ENCODE data around the gene KPNA3.

KPNA3 gene

DNA sequence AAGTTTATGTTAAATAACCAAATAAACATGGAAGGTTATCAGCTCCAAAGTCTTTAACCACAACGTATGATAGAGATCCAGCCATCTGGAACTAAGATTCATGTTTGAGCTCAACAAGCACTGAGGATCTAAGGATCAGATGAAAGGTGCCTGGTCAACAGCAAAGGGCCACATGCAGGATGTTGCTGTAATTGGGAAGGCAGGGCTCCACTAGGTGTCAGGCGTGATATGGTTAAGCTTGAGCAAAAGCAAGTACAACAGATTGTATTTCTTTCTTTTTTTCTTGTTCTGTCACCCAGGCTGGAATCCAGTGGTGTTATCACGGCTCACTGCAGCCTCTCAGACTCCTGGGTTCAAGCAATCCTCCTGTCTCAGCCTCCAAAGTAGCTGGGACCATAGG, 113.2 kb downstream of the KPNA3 start:
- peak; percentile 58 for DNase-seq (ENCODE audit: low read depth, low spot score)

DNA sequence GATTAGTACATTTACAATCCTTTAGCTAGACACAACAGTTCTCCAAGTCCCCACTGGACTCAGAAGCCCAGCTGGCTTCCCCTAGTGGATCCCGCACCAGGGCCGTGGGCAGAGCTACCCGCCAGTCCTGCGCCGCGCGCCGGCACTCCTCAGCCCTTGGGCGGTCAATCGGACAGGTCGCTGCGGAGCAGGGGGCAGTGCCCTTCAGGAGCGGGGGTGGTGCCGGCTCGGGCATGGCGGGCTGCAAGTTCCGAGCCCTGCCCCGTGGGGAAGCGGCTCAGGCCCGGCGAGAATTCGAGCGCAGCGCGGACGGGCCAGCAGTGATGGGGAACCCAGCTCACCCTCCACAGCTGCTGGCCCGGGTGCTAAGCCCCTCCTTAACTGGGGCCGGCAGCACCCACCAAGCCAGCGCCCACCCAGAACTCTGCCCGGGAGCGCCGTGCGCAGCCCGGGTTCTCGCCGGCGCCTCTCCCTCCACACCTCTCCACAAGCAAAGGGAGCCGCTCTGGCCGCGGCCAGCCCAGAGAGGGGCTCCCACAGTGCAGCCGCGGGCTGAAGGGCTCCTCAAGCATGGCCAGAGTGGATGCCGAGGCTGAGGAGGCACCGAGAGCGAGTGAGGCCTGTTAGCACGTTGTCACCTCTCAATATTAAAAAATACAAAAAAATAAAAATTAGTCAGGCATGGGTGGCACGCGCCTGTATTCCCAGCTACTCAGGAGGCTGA, 114.1 kb downstream of the KPNA3 start:
- DNase-seq (ENCODE audit: low read depth, low spot score): no peak

DNA sequence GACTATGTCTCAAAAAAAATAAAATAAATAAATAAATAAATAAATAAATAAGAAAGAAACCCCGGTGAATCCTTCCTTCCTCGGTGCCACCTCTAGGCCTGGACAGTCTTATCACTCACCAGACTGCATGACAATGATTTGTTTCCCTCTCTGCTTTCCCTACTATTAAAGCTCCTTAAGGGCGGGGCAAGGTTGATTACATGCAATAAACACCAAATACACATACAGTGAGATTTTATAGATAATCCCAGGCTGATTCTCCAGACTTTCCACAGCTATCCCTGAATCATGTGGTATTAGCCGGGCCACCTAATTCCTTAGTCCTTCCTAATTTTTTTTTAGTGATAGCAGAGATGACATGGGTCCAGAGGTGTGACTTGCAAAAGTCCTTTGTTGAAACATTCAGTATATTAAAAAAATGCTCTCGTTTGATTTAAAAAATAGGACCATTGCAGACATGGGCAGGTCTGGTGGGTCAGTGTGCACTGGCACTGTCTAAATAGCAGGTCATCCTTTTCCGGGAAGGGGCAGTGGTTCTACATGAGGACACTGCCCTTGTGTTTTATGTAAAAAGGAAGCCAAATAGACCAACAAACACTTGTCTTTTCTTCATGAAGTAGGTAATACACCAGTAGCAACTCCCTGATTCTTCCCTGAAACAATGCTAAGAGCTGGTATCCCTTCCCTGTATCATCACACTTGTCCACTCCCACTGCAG, 115.7 kb downstream of the KPNA3 start:
- DNase-seq (ENCODE audit: low read depth, low spot score): no peak

DNA sequence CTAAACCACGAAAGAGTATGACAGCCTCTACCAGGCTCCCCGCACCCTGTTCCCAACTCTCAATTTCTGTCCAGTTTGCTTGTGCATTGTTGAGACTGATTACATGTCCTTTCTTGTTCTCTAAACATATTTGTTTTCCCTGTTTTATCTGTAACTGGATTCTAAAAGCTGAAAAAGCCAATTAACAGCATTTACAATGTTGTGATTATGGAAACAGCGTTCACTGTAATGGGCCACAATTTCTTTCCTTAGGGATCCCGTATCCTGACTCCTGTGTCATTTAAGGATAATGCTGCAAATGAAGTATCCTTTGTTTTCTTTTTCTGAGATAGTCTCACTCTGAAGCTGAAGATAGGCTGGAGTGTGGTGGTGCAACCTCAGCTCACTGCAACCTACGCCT, 121.7 kb downstream of the KPNA3 start:
- DNase-seq (ENCODE audit: low read depth, low spot score): peak; percentile 15

DNA sequence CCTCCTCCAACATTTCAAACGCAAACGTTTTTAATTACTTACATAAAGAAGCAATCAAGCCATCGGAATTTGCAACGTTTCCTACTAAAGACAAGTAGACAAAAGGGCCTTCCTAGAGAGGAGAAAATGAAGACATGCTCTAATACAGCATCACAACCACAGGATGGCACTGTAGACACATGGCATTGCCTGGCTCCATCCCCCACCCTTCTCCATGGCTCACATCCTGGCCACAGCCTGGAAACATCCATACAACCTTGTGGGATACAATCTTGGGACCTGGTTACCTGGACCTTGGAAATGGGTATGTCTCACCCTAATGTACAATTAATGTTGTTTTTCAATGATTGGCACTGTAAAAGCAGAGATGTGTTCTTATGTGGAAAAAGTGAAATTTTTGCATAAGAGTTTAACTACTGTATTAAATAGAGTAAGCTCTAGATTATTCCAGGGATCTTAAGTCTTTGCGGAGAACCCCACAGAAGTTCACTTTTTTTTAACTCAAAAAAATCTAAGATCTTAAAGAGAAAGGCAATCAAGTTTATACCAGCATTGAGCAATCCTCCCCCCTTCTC, 122.7 kb downstream of the KPNA3 start:
- DNase-seq (ENCODE audit: low read depth, low spot score): peak; percentile 90

DNA sequence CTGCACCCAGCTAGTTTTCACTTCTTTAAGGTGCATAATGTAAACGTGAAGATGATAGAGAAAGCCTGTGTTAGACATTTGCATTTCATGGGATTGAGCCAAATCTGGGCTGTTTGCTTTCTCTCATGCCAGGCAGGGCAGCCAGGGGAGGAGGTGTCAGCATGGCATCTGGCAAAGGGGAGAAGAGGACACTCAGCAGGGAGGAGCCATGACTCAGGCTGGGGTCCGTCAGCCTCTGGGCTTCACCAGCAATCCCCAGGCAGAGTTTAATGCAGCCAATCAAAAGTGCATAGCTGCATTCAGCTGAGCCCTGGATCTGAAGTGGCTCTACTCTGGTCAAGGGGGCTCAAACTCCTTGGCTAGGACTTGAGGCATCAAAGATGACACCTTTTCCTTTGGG, 124.7 kb downstream of the KPNA3 start:
- DNase-seq (ENCODE audit: low read depth, low spot score): peak; percentile 56

DNA sequence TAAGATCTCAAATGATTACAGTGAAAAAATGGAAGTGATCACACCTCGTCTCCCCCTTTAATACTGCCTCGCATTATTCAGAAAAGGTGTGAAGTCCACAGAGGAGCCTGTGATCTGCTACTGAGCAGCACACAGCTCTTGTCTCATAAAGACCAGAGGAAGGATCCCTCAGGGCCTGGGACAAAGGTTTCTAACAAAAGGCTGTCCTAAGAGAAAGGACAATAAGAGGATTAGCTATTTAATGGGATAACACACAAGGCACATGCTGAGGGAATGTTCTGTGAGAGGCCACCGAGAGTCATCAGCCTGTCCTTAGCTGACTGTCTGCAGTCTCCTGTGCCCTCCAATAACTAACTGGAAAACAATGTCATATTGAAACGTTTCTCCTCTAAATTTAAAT, 127.9 kb downstream of the KPNA3 start:
- no peak for DNase-seq (ENCODE audit: low read depth, low spot score)

DNA sequence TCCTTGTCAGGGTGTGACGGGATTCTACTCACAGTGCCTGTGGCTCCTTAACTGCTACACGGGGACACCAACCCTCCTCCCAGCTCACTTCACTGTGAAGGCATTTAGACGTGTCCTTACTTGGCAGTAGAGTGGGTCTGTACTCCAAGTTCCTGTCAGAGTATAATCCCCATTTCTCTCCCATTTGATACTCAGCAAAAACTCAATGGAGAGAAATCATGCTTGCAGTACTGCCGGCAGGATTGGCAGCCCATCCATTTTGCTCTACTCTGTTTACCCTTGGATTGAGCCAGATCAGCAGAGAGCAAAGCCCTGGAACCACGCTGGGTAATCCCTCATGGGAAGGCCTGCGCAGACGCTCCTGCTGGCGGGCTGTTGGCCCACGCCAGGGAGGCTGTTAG, 135.2 kb downstream of the KPNA3 start:
- DNase-seq (ENCODE audit: low read depth, low spot score): no peak

DNA sequence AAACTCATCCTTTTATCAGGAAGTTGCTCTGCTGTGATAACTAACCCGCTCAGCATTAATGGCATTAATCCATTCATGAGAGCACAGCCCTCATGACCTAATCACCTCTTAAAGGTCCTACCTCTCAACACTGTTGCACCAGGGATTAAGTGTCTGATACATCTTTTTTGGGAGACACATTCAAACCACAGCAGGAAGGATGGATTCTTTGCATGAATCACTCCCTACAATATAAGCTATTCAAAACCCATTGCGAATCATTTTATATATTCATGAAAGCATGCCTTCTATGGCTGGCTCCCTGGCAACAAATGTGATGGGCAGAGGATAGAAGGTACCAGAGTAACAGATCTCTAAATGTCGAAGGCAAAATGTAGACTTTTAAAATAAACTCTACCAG, 136.6 kb downstream of the KPNA3 start:
- no peak for DNase-seq (ENCODE audit: low read depth, low spot score)

DNA sequence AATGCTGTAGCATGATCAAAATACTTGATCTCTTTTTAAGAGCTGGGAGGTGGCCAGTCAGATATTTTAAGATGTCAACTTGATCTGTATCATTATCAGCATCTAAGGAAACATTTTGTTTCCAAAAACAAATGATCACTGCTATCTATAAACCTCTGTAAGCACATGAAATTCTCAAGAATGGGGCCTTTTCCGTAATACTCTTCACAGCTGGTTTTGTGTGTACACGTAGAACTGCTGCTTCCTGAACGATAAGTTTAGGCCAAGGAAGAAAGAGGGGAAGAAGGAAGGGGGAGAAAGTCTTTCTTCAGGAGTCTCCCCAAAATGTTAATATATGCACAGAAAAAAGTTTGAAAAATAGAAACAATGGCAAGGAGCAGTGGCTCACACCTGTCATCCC, 138.5 kb downstream of the KPNA3 start:
- no peak for DNase-seq (ENCODE audit: low read depth, low spot score)

DNA sequence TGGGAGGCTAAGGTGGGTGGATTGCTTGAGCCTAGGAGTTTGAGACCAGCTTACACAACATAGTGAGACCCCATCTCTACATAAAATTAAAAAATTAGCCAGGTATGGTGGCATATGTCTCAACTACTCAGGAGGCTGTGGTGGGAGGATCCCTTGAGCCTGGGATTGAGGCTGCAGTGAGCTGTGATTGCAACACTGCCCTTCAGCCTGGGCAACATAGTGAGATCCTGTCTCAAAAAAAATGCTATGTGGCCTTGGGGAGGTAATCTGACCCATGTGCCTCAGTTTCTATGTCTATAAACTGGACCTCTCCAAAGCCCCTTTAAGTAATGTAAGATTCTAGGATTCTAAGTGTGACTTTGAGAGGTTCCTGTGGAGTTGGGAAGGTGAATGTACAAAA, 139.0 kb downstream of the KPNA3 start:
- DNase-seq (ENCODE audit: low read depth, low spot score): no peak

DNA sequence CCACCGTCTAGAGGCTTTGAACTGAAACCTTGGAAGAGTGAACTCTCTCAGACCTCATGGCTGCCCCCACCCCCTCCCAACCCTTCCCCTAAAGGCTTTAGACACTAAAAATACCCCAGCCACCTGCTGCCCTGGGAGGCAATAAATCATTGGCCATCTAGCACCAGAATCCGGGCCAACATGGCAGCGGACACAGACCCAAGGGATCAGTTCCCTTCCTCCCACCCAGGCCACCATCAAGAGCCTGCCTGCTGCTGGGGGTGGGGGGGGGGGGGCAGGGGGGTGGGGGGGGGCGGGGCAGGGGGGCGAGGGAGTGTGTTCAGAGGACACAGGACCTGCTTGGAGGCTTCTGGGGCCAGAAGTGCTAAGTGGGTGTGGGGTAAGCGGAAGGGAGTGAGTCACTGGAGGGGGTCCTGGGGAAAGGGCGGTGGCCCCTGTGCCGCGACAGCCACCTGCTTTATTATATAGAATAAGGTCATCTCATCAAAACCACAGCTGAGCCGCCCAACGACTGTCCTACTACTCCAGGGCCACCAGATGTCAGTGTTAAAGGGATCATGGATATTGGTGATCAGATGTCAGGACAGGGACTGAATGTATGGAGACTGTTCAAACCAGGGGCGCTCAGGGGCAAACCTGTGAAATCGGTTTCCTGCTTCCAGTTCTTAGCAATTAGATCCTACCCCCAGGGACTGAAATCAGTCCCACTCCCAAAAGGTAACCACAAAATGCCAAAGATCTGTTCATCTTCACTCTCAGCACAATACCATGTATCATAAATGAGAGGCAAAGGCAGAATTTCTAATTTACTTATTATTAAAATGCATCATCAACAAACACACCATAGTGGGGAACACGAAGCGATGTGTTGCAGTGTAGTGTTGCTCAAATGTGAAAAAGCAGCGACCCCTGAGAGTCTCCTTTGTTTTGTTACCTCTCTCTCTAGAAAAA, 139.9 kb downstream of the KPNA3 start:
- DNase-seq (ENCODE audit: low read depth, low spot score): no peak

DNA sequence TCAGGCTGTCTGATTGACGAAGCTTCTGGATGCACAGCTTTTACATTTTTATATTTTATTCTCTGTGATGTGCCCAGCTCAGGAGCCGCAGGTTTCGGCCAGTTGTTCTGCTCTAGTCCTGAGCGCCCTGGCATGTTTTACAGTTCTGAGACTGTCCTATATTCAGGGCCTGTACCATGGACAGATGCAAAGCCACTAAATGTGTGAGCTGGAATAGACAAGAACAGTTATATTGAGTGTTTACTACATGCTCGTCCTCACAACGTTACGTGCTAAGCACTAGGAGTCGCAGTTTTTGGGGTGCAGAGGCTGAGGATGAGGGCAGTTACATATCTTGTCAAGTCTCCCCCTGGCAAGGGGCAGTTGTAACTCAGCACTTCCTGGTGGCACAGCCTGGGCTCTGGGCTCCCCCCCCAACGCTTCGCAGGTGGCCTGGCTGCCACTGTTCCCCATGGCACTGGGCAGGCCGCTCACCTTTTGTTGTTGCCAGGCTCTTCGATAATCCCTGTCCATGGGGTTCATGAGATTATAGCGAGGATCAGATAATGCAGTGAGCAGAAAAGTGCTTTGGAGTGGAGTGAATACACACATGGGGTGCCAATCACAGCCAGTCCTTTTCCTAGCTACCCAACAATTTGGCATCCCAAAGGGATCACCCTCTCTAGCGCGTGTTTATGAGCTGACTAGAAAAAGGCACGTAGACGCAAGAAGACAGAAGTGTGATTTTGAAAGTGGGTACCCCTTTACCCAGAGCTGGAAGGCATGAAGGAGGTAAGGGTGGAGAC, 140.7 kb downstream of the KPNA3 start:
- DNase-seq (ENCODE audit: low read depth, low spot score): no peak

DNA sequence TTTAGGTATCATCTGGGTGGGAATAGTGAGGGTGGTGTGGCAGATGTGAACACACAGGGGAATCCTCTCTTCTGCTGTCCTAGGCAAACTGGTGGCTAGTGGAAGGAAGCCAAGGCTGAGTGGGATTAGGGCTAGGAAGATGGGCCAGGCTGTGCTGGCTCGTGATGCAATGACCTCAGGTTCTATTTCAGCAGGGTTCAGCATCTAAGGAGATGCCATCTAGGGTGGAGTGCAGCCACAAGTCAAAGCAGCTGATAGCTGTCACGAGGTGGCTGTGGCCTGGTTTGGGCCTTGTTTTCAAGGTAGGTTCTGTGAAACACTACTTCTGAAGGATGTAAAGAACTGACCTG, 142.5 kb downstream of the KPNA3 start:
- no peak for DNase-seq (ENCODE audit: low read depth, low spot score)

Measured in astrocyte of the hippocampus (primary cell).